Measurements from ENCODE around the gene EIF4A3. TPM values are rescaled to one million over a fixed set of nuclear protein-coding genes. Genes with fewer than 3 reads are reported as not detected.
"Not testable (repeated sequence)": the region's sequence is repeated elsewhere in the genome, so short reads cannot be mapped to it uniquely, and the experiment has no call there.

The EIF4A3 gene
- total and polyA plus RNA-seq, 2 donors, result 76.3 to 116 TPM

DNA sequence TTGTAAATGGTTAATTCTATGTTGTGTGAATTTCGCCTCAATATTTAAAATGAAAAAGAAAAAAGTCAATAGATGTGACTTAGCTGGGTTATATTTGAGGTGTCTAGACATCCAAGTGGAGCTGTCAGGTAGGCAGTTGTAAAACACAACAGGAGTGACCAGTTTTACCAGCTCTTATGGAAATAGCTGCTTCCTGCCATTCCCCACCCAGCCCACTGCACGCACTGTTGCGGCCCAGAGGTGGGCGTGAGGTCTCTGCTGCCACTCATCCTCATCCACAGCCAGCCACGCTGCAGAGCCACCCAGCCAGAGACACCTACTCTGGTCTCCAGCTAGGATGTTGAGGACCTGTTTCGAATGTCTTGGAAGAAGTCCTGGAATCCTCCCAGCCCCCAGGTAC lies 19.5 kb upstream of the EIF4A3 start:
- no peaks in the 10 kb centered on the region for H3K36me3 ChIP-seq (ENCODE audit: control insufficient read depth in 2 of 2, insufficient read depth in 2 of 2, low read length in 1 of 2)
- WGBS, result 96% methylated on average over 6 of the region's 6 CpGs
- no peaks in the 10 kb centered on the region for H3K9me3 ChIP-seq (ENCODE audit: control insufficient read depth in 2 of 2, insufficient read depth in 1 of 2, low read length in 1 of 2)
- H3K4me3 ChIP-seq (ENCODE audit: low read length in 2 of 2), result no peak overlapping the region
- DNase-seq (ENCODE audit: low read depth in 6 of 9, low spot score in 9 of 9), result no peak
- no peaks in the 10 kb centered on the region for H3K4me1 ChIP-seq (ENCODE audit: control insufficient read depth in 2 of 2, insufficient read depth in 2 of 2, low read length in 2 of 2)
- H3K27me3 ChIP-seq (ENCODE audit: control insufficient read depth in 2 of 2, insufficient read depth in 1 of 2, low read length in 1 of 2), result peaks cover 0 to 3% of the 10 kb centered on the region in 2 donors
- no peak overlapping the region for H3K27ac ChIP-seq (ENCODE audit: low read depth in 1 of 2, low read length in 1 of 2)

DNA sequence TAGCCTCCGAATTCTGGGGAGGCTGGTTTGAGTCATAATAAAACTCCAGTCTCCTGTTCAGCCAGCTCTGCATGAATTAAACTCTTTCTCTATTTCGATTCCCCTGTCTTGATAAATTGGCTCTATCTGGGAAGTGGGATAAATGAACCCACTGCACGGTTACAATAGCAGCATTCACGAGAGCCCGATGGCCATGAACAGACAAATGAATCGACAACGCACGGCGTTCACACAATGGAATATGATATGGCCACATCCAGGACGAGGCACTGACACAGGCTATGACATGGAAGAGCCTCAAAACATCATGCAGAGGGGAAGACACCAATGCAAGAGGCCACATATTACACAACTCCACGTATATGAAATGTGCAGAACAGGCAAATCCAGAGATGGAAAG lies 17.3 kb upstream of the EIF4A3 start:
- H3K9me3 ChIP-seq (ENCODE audit: control insufficient read depth in 2 of 2, insufficient read depth in 1 of 2, low read length in 1 of 2), result no peaks in the 10 kb centered on the region
- 87% methylated on average over 11 of the region's 11 CpGs for WGBS
- H3K4me1 ChIP-seq (ENCODE audit: control insufficient read depth in 2 of 2, insufficient read depth in 2 of 2, low read length in 2 of 2), result peaks cover 0 to 6% of the 10 kb centered on the region in 2 donors
- peaks cover 0 to 3% of the 10 kb centered on the region in 2 donors for H3K27me3 ChIP-seq (ENCODE audit: control insufficient read depth in 2 of 2, insufficient read depth in 1 of 2, low read length in 1 of 2)
- DNase-seq (ENCODE audit: low read depth in 6 of 9, low spot score in 9 of 9), result no peak
- H3K36me3 ChIP-seq (ENCODE audit: control insufficient read depth in 2 of 2, insufficient read depth in 2 of 2, low read length in 1 of 2), result no peaks in the 10 kb centered on the region
- no peak overlapping the region for H3K27ac ChIP-seq (ENCODE audit: low read depth in 1 of 2, low read length in 1 of 2)
- H3K4me3 ChIP-seq (ENCODE audit: low read length in 2 of 2), result no peak overlapping the region

DNA sequence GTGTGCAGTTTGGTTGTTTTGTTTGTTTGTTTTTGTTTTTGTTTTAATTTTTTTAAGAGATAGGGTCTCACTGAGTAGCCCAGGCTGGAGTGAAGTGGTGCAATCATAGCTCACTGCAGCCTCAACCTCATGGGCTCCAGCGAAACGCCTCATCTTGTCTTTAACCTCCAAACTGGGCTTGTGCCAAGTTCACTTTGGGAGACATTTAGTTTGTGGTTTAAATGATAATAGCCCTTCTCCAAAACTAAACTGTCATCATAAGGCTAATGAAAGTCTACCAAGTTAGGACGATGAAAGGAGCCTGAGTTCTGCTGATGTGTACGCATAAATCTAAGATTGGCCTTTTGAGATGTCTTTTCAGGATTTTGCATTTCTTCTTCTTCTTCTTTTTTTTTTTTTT lies 16.4 kb upstream of the EIF4A3 start:
- H3K4me1 ChIP-seq (ENCODE audit: control insufficient read depth in 2 of 2, insufficient read depth in 2 of 2, low read length in 2 of 2), result peaks cover 0 to 6% of the 10 kb centered on the region in 2 donors
- H3K36me3 ChIP-seq (ENCODE audit: control insufficient read depth in 2 of 2, insufficient read depth in 2 of 2, low read length in 1 of 2), result no peaks in the 10 kb centered on the region
- H3K27me3 ChIP-seq (ENCODE audit: control insufficient read depth in 2 of 2, insufficient read depth in 1 of 2, low read length in 1 of 2), result peaks cover 0 to 3% of the 10 kb centered on the region in 2 donors
- 89% methylated on average over 4 of the region's 4 CpGs for WGBS
- DNase-seq (ENCODE audit: low read depth in 6 of 9, low spot score in 9 of 9), result no peak
- no peak overlapping the region for H3K4me3 ChIP-seq (ENCODE audit: low read length in 2 of 2)
- no peak overlapping the region for H3K27ac ChIP-seq (ENCODE audit: low read depth in 1 of 2, low read length in 1 of 2)
- no peaks in the 10 kb centered on the region for H3K9me3 ChIP-seq (ENCODE audit: control insufficient read depth in 2 of 2, insufficient read depth in 1 of 2, low read length in 1 of 2)

DNA sequence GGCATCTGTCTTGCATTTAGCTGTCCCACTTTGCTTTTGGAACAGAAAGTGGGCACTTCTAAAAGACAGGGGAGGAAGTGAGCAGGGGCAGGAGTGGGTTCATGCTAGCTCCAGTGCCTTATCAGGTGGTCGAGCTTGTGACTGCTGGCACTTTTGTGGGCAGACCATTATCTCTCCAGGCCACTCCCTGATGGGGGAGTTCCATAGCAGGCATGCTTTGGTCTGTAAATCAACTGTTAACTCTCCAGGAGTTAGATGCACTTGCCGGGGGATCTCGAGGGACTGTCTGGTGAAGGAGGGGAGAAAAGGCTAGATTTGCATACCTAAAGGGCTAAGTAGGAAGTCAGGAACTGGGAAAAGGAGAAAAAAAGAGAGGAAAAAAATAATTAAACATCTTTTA lies 13.6 kb upstream of the EIF4A3 start:
- WGBS, result 32% methylated on average over 3 of the region's 3 CpGs
- DNase-seq (ENCODE audit: low read depth in 6 of 9, low spot score in 9 of 9), result no peak
- Histone ChIP-seq H3K27ac (ENCODE audit: low read depth in 1 of 2, low read length in 1 of 2) (no peak overlapping the region), H3K27me3 (ENCODE audit: control insufficient read depth in 2 of 2, insufficient read depth in 1 of 2, low read length in 1 of 2) (peaks cover 0 to 3% of the 10 kb centered on the region in 2 donors), H3K4me1 (ENCODE audit: control insufficient read depth in 2 of 2, insufficient read depth in 2 of 2, low read length in 2 of 2) (peaks cover 0 to 6% of the 10 kb centered on the region in 2 donors), H3K36me3 (ENCODE audit: control insufficient read depth in 2 of 2, insufficient read depth in 2 of 2, low read length in 1 of 2) (no peaks in the 10 kb centered on the region), H3K9me3 (ENCODE audit: control insufficient read depth in 2 of 2, insufficient read depth in 1 of 2, low read length in 1 of 2) (peaks cover 0 to 3% of the 10 kb centered on the region in 2 donors), H3K4me3 (ENCODE audit: low read length in 2 of 2) (no peak overlapping the region)

DNA sequence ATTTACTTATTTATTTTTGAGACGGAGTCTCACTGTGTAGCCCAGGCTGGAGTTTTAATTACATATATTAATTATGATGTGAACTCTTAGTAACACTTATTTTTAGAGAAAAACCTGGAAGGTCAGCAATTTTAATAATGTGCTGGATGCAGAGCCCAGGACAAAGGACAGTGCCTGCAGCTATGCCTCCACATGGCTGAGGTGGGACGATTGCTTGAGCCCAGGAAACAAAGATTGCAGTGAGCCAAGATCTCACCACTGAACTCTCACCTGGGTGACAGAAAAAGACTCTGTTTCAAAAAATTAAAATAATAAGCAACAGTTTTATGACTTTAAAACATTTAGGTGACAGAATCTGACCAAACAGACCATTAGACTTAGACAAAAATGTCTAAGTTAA lies 11.9 kb upstream of the EIF4A3 start:
- WGBS, result 98% methylated on average over 2 of the region's 2 CpGs
- Histone ChIP-seq H3K36me3 (ENCODE audit: control insufficient read depth in 2 of 2, insufficient read depth in 2 of 2, low read length in 1 of 2) (no peaks in the 10 kb centered on the region), H3K27ac (ENCODE audit: low read depth in 1 of 2, low read length in 1 of 2) (no peak overlapping the region), H3K4me1 (ENCODE audit: control insufficient read depth in 2 of 2, insufficient read depth in 2 of 2, low read length in 2 of 2) (peaks cover 0 to 6% of the 10 kb centered on the region in 2 donors), H3K27me3 (ENCODE audit: control insufficient read depth in 2 of 2, insufficient read depth in 1 of 2, low read length in 1 of 2) (peaks cover 0 to 3% of the 10 kb centered on the region in 2 donors), H3K4me3 (ENCODE audit: low read length in 2 of 2) (no peak overlapping the region), H3K9me3 (ENCODE audit: control insufficient read depth in 2 of 2, insufficient read depth in 1 of 2, low read length in 1 of 2) (peaks cover 0 to 3% of the 10 kb centered on the region in 2 donors)
- DNase-seq (ENCODE audit: low read depth in 6 of 9, low spot score in 9 of 9), result no peak

DNA sequence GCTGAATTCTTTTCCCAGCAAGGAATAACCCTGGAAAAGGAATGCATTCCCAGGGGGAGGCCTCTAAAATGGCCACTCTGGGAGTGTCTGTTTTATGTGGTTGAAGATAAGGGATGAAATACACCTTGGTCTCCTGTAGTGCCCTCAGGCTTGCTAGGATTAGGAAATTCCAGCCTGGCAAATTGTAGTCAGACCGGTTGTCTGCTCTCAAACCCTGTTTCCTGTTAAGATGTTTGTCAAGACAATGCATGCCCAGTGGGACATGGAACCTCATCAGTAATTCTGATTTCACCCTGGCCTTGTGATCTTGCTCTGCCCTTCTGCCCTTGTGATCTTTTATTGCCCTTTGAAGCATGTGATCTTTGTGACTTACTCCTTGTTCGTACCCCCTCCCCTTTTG lies 8.7 kb upstream of the EIF4A3 start:
- not testable (repeated sequence) for H3K4me1 ChIP-seq (ENCODE audit: control insufficient read depth in 2 of 2, insufficient read depth in 2 of 2, low read length in 2 of 2); H3K36me3 ChIP-seq (ENCODE audit: control insufficient read depth in 2 of 2, insufficient read depth in 2 of 2, low read length in 1 of 2); H3K4me3 ChIP-seq (ENCODE audit: low read length in 2 of 2); H3K27me3 ChIP-seq (ENCODE audit: control insufficient read depth in 2 of 2, insufficient read depth in 1 of 2, low read length in 1 of 2); H3K27ac ChIP-seq (ENCODE audit: low read depth in 1 of 2, low read length in 1 of 2); DNase-seq (ENCODE audit: low read depth in 6 of 9, low spot score in 9 of 9)
- 75% methylated on average over 2 of the region's 2 CpGs for WGBS
- H3K9me3 ChIP-seq (ENCODE audit: control insufficient read depth in 2 of 2, insufficient read depth in 1 of 2, low read length in 1 of 2), result peaks cover 0 to 11% of the 10 kb centered on the region in 2 donors

DNA sequence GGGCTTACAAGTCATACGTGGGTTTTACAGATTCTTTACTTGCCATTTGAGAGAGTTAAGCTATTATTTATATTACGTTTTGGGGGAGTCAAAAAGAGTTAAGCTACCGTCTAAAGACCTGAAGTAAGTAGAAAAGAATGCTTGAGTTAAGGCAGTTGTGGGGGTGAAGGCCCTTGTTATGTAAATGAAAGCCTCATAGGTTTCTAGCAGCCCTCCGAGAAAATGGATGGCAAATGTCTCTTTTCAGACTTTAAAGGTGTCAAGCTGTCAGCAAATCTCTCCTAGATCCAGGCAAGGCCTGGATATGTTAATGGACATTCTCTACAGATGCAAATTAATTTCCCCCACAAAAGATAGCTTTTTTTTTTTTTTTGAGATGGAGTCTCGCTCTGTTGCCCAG lies 7.2 kb upstream of the EIF4A3 start:
- no peak overlapping the region for H3K4me3 ChIP-seq (ENCODE audit: low read length in 2 of 2)
- H3K4me1 ChIP-seq (ENCODE audit: control insufficient read depth in 2 of 2, insufficient read depth in 2 of 2, low read length in 2 of 2), result peaks cover 3 to 4% of the 10 kb centered on the region in 2 donors
- peaks cover 0 to 11% of the 10 kb centered on the region in 2 donors for H3K9me3 ChIP-seq (ENCODE audit: control insufficient read depth in 2 of 2, insufficient read depth in 1 of 2, low read length in 1 of 2)
- H3K27me3 ChIP-seq (ENCODE audit: control insufficient read depth in 2 of 2, insufficient read depth in 1 of 2, low read length in 1 of 2), result no peaks in the 10 kb centered on the region
- H3K27ac ChIP-seq (ENCODE audit: low read depth in 1 of 2, low read length in 1 of 2), result no peak overlapping the region
- no peaks in the 10 kb centered on the region for H3K36me3 ChIP-seq (ENCODE audit: control insufficient read depth in 2 of 2, insufficient read depth in 2 of 2, low read length in 1 of 2)
- no peak for DNase-seq (ENCODE audit: low read depth in 6 of 9, low spot score in 9 of 9)
- 97% methylated on average over 5 of the region's 5 CpGs for WGBS

DNA sequence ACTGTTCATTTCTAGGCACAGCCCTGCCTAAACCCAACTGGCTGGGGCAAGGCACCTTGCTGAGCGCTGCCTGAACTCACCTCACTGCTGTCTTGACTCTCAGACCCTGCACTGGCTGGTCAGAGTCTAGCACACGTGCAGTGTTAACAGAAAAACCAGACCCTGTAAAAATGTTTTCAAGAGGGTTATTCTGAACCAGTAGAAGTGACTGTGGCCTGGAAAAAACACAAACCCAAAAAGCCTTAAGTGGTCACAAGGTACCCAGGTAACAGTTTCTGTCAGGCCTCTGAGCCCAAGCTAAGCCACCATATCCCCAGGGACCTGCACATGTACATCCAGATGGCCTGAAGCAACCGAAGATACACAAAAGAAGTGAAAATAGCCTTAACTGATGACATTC lies 6.1 kb upstream of the EIF4A3 start:
- H3K4me3 ChIP-seq (ENCODE audit: low read length in 2 of 2), result no peak overlapping the region
- over 99% methylated on average over 3 of the region's 3 CpGs for WGBS
- no peaks in the 10 kb centered on the region for H3K36me3 ChIP-seq (ENCODE audit: control insufficient read depth in 2 of 2, insufficient read depth in 2 of 2, low read length in 1 of 2)
- H3K27ac ChIP-seq (ENCODE audit: low read depth in 1 of 2, low read length in 1 of 2), result no peak overlapping the region
- no peak for DNase-seq (ENCODE audit: low read depth in 6 of 9, low spot score in 9 of 9)
- H3K9me3 ChIP-seq (ENCODE audit: control insufficient read depth in 2 of 2, insufficient read depth in 1 of 2, low read length in 1 of 2), result peaks cover 0 to 11% of the 10 kb centered on the region in 2 donors
- H3K4me1 ChIP-seq (ENCODE audit: control insufficient read depth in 2 of 2, insufficient read depth in 2 of 2, low read length in 2 of 2), result peaks cover 7 to 8% of the 10 kb centered on the region in 2 donors
- H3K27me3 ChIP-seq (ENCODE audit: control insufficient read depth in 2 of 2, insufficient read depth in 1 of 2, low read length in 1 of 2), result no peaks in the 10 kb centered on the region

DNA sequence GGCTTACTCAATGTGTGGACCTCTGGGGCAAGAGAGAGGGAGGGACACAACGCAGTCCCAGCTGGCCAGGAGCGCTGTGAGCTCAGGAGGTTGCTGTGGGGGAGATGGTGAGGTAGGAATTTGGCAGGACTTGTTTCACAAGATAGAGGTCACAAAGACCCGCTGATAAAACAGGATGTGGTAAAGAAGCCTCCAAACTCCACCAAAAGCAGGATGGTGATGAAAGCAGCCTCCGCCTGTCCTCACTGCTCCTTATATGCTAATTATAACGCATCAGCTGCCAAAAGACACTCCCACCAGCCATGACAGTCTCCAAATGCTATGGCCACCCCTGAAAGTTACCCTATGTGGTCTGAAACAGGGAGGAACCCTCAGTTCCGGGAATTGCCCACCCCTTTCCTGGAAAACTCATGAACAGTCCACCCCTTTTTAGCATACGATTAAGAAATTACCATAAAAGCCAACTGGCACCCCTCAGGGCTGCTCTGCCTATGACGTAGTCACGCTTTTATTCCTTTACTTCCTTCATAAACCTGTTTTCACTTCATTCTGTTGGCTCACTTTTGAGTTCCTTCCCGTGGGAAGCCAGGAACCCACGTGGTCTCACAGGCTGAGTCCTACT lies 5.3 kb upstream of the EIF4A3 start:
- H3K27me3 ChIP-seq (ENCODE audit: control insufficient read depth in 2 of 2, insufficient read depth in 1 of 2, low read length in 1 of 2), result no peaks in the 10 kb centered on the region
- WGBS, result 83% methylated on average over 11 of the region's 11 CpGs
- peaks cover 0 to 11% of the 10 kb centered on the region in 2 donors for H3K9me3 ChIP-seq (ENCODE audit: control insufficient read depth in 2 of 2, insufficient read depth in 1 of 2, low read length in 1 of 2)
- no peak for DNase-seq (ENCODE audit: low read depth in 6 of 9, low spot score in 9 of 9)
- H3K27ac ChIP-seq (ENCODE audit: low read depth in 1 of 2, low read length in 1 of 2), result no peak overlapping the region
- H3K4me1 ChIP-seq (ENCODE audit: control insufficient read depth in 2 of 2, insufficient read depth in 2 of 2, low read length in 2 of 2), result peaks cover 10 to 11% of the 10 kb centered on the region in 2 donors
- H3K4me3 ChIP-seq (ENCODE audit: low read length in 2 of 2), result no peak overlapping the region
- no peaks in the 10 kb centered on the region for H3K36me3 ChIP-seq (ENCODE audit: control insufficient read depth in 2 of 2, insufficient read depth in 2 of 2, low read length in 1 of 2)
